ENCODE results near the gene HLTF. TPM values are rescaled to one million over a fixed set of nuclear protein-coding genes. Genes with fewer than 3 reads are reported as not detected.

The HLTF gene
- total RNA-seq, 3 donors from 2014 or later, result 9.7 to 25.4 (median 12.1) TPM

DNA sequence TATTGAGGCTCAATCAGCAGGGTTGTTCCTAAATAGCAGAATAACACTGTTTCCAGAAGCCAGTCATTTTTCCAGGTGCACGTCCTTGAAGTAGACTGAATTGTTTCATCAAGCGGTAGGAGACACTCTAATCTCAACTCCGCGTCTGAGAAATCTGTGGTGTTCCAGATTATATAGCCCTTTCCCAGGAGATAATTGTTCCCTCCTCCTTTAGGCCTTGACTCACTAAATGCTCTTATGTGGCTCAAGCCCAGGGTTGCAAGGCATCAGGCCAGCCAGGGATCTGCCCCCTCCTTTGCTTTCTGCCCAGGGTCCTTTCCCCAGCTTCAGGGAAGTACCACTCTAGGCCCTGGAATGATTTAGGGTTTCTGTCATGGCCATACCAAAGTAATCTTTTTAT is 5.7 kb upstream of the HLTF start:
- TF ChIP-seq, protein P1, sequence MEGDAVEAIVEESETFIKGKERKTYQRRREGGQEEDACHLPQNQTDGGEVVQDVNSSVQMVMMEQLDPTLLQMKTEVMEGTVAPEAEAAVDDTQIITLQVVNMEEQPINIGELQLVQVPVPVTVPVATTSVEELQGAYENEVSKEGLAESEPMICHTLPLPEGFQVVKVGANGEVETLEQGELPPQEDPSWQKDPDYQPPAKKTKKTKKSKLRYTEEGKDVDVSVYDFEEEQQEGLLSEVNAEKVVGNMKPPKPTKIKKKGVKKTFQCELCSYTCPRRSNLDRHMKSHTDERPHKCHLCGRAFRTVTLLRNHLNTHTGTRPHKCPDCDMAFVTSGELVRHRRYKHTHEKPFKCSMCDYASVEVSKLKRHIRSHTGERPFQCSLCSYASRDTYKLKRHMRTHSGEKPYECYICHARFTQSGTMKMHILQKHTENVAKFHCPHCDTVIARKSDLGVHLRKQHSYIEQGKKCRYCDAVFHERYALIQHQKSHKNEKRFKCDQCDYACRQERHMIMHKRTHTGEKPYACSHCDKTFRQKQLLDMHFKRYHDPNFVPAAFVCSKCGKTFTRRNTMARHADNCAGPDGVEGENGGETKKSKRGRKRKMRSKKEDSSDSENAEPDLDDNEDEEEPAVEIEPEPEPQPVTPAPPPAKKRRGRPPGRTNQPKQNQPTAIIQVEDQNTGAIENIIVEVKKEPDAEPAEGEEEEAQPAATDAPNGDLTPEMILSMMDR (IDR thresholded peaks at IDR 0.05), result no peak
- no peaks in the 10 kb centered on the region for H3K9me3 ChIP-seq
- ATAC-seq (no peak), DNase-seq (no peak)
- intact Hi-C loops (cut with DNase I, micrococcal nuclease), result no loop called here
- no peaks in the 10 kb centered on the region for H3K36me3 ChIP-seq (ENCODE audit: low read depth)
- H3K4me3 ChIP-seq, result no peak overlapping the region
- no peaks in the 10 kb centered on the region for H3K4me1 ChIP-seq (ENCODE audit: low read depth)

DNA sequence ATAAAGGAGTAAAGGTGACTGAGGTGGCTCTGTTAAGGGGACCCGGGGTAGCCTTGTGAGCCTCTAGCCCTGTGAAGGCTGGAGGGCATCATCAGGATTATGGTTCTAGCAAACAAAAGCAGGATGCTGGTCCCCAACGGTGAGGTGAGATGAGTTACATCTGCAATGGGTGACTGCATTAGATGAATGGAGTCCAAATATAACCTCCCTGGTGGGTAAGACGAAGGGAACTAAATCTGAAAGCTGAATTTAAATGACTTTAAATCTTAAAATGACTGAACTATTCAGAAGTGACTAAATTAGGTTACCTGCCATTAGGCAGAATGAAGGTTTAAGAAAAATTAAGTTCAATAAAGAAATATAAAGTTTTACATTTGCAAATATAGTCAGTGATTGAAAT is 4.6 kb upstream of the HLTF start:
- H3K9me3 ChIP-seq, result no peaks in the 10 kb centered on the region
- H3K36me3 ChIP-seq (ENCODE audit: low read depth), result no peaks in the 10 kb centered on the region
- ATAC-seq (no peak), DNase-seq (no peak)
- H3K4me1 ChIP-seq (ENCODE audit: low read depth), result no peaks in the 10 kb centered on the region
- intact Hi-C loops (cut with DNase I, micrococcal nuclease), result no loop called here
- TF ChIP-seq, protein P1 (IDR thresholded peaks at IDR 0.05), result no peak
- H3K4me3 ChIP-seq, result no peak overlapping the region

DNA sequence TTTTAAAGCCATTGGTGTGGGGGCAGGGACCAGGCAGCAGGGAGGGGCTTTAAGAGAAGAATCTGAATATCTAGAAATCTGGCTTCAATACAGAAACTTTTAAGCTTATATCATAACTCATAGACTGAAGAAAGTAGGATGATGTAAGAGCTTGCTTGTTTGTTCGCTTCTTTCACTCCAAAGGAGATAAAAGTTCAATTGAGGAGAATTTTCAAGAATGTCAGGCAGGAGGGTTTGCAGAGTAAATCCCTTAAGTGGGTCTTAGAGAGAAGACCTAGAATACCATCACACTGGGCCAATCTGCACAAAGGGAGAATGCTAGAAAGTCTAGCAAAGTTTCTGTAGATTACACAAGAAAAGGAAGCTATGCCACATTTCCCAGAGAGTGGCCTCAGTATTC is 4.1 kb upstream of the HLTF start:
- ATAC-seq (no peak), DNase-seq (no peak)
- H3K36me3 ChIP-seq (ENCODE audit: low read depth), result no peaks in the 10 kb centered on the region
- intact Hi-C loops (cut with DNase I, micrococcal nuclease), result no loop called here
- H3K9me3 ChIP-seq, result no peaks in the 10 kb centered on the region
- TF ChIP-seq, protein P1 (IDR thresholded peaks at IDR 0.05), result no peak
- no peaks in the 10 kb centered on the region for H3K4me1 ChIP-seq (ENCODE audit: low read depth)
- H3K4me3 ChIP-seq, result no peak overlapping the region

DNA sequence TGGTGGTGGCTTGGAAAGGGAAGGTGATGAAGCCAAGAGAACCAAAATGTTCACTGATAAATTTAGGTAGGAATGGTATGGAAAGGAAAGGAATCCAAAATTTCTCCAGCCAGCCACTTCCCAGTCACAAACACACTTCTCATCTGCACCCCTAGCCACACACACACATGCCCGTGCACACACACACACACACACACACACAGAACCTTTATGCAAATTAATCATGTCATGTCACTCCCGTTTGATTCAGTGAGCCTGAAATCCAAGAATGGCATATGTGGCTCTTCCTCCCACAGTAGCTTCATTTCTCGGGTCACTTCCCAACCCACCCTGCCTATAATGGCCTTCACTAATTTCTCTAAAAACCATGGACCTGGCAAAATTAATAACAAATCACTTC is 3.1 kb upstream of the HLTF start:
- H3K36me3 ChIP-seq (ENCODE audit: low read depth), result no peaks in the 10 kb centered on the region
- no peaks in the 10 kb centered on the region for H3K9me3 ChIP-seq
- no peak for ATAC-seq
- TF ChIP-seq, protein P1 (IDR thresholded peaks at IDR 0.05), result no peak
- intact Hi-C loops (cut with DNase I, micrococcal nuclease), result no loop called here
- DNase-seq, result no peak
- H3K4me1 ChIP-seq (ENCODE audit: low read depth), result no peaks in the 10 kb centered on the region
- H3K4me3 ChIP-seq, result no peak overlapping the region

DNA sequence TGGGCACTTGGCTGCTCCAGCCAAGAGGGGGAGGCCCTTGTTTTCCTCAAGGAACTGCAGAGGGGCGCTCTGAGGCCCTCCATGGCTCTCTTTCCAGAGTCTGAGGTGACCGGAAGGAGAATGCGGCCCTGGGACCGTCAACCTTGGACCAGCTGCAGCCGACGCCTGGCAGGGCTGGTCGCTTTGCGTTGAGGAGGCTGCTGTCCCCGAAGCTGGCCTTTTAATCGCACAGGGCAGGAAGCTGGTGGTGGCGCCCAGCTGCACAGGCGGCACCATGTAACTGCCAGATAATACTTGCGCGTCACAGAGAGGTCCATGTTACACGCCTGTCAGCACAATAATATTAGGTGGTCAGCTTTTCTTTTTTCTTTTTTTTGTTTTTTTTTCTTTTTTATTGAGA is 875 bp upstream of the HLTF start:
- intact Hi-C loops (cut with DNase I, micrococcal nuclease), result no loop called here
- ATAC-seq (no peak), DNase-seq (peak in 1 of 3 donors; percentile 46)
- Histone ChIP-seq H3K4me1 (ENCODE audit: low read depth) (no peaks in the 10 kb centered on the region), H3K9me3 (no peaks in the 10 kb centered on the region), H3K4me3 (no peak overlapping the region), H3K36me3 (ENCODE audit: low read depth) (no peaks in the 10 kb centered on the region)
- TF ChIP-seq, protein P1 (IDR thresholded peaks at IDR 0.05), result no peak

DNA sequence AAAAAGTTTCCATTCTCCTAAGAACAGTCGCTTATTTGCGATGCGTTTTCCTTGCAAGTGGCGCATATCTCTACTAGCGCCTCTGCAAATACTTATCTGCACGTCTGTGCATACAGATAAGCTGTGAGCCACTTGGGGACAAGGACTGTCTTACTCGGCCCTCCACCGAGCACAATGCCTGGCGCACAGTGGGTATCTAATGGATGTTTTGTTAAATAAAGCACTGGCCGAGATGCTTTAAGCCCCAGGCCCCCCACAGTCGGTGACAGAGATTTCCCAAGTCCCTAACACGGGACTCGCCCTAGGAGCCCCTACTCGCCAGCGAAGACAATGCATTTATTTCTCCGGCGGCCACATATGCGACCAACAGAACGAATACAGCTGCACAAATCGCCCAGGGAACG is 503 bp downstream of the HLTF start:
- no peaks in the 10 kb centered on the region for H3K36me3 ChIP-seq (ENCODE audit: low read depth)
- H3K4me3 ChIP-seq, result peak overlapping the region; percentile 52
- TF ChIP-seq, protein P1 (IDR thresholded peaks at IDR 0.05), result no peak
- no peaks in the 10 kb centered on the region for H3K9me3 ChIP-seq
- intact Hi-C loops (cut with DNase I, micrococcal nuclease), result no loop called here
- H3K4me1 ChIP-seq (ENCODE audit: low read depth), result no peaks in the 10 kb centered on the region
- ATAC-seq, result peak; percentile 70
- peak in 1 of 3 donors; percentile 50 for DNase-seq
